KMS-11 (cell line): ENCODE results near the gene NRP1.

Experiments
- H2AFZ ChIP-seq: fragments of 200-600 bp; sonication (generic); 2 replicates; pipeline ENCODE4 v1.6.1; 2016; ENCODE audit warnings: antibody characterized with exemption, mixed run types, low read depth
- H3K27ac ChIP-seq: fragments of 200-600 bp; sonication (generic); 2 replicates; pipeline ENCODE4 v1.6.1; 2016; ENCODE audit warnings: mild to moderate bottlenecking, mixed run types
- H3K27me3 ChIP-seq: fragments of 200-600 bp; sonication (generic); 2 replicates; pipeline ENCODE4 v1.6.1; 2017; ENCODE audit warnings: mild to moderate bottlenecking, low read depth, mixed run types, moderate library complexity; ENCODE audit not compliant: insufficient read depth
- H3K36me3 ChIP-seq: fragments of 200-600 bp; sonication (generic); 2 replicates; pipeline ENCODE4 v1.6.1; 2017; ENCODE audit warnings: mild to moderate bottlenecking, mixed run types; ENCODE audit not compliant: insufficient read depth
- H3K4me1 ChIP-seq: fragments of 200-600 bp; sonication (generic); 2 replicates; pipeline ENCODE4 v1.6.1; 2016; ENCODE audit warnings: mild to moderate bottlenecking, low read depth, mixed run types; ENCODE audit not compliant: poor library complexity, severe bottlenecking
- H3K4me2 ChIP-seq: fragments of 200-600 bp; sonication (generic); 2 replicates; pipeline ENCODE4 v1.7.0; 2016; ENCODE audit warnings: mild to moderate bottlenecking, mixed run types
- H3K4me3 ChIP-seq: fragments of 200-600 bp; sonication (generic); IDR thresholded peaks from 2 replicates; pipeline ENCODE4 v1.6.1; 2017; ENCODE audit warnings: low read depth, low read length, mixed read lengths; ENCODE audit not compliant: insufficient read depth
- H3K79me2 ChIP-seq: fragments of 200-600 bp; sonication (generic); 2 replicates; pipeline ENCODE4 v1.6.1; 2016; ENCODE audit warnings: low read depth, mixed run types; ENCODE audit not compliant: insufficient read depth
- H3K9ac ChIP-seq: fragments of 200-600 bp; sonication (generic); 2 replicates; pipeline ENCODE4 v1.6.1; 2016; ENCODE audit warnings: mild to moderate bottlenecking, mixed run types
- H4K20me1 ChIP-seq: fragments of 200-600 bp; sonication (generic); 2 replicates; pipeline ENCODE4 v1.6.1; 2016; ENCODE audit warnings: mild to moderate bottlenecking, mixed run types; ENCODE audit not compliant: insufficient read depth
- CTCF ChIP-seq: fragments of 200-600 bp; sonication (generic); conservative IDR thresholded peaks from 2 replicates; pipeline ENCODE4 v1.6.1; 2017; ENCODE audit warnings: low read depth, mild to moderate bottlenecking, antibody characterized with exemption, low read length, moderate library complexity, mixed read lengths

Gene NRP1

GRCh38 chr10:33332183-33333065 lies 2.0 kb downstream of the NRP1 start:
- H2AFZ ChIP-seq, result no peak overlapping the region
- no peak overlapping the region for H3K27ac ChIP-seq
- H3K4me3 ChIP-seq, result no peak overlapping the region
- no peaks in the 10 kb centered on the region for H3K79me2 ChIP-seq
- no peaks in the 10 kb centered on the region for H3K36me3 ChIP-seq
- no peak for TF ChIP-seq CTCF
- no peaks in the 10 kb centered on the region for H4K20me1 ChIP-seq
- H3K4me1 ChIP-seq, result no peaks in the 10 kb centered on the region
- H3K27me3 ChIP-seq, result no peaks in the 10 kb centered on the region
- H3K9ac ChIP-seq, result no peak overlapping the region
- H3K4me2 ChIP-seq, result no peak overlapping the region

- no peaks in the 10 kb centered on the region for H4K20me1 ChIP-seq
- no peak overlapping the region for H3K9ac ChIP-seq
- H2AFZ ChIP-seq, result no peak overlapping the region
- H3K4me2 ChIP-seq, result no peak overlapping the region
- TF ChIP-seq CTCF, result no peak
- no peaks in the 10 kb centered on the region for H3K27me3 ChIP-seq
- H3K27ac ChIP-seq, result no peak overlapping the region
- no peak overlapping the region for H3K4me3 ChIP-seq
- H3K36me3 ChIP-seq, result no peaks in the 10 kb centered on the region
- H3K4me1 ChIP-seq, result no peaks in the 10 kb centered on the region
- no peaks in the 10 kb centered on the region for H3K79me2 ChIP-seq
Observed at GRCh38 chr10:33331379-33331694, 3.1 kb downstream of the NRP1 start.

GRCh38 chr10:33330543-33331378 lies 3.7 kb downstream of the NRP1 start:
- Histone ChIP-seq H3K36me3 (no peaks in the 10 kb centered on the region), H2AFZ (peak overlapping the region; percentile 11; the same call in 1 of the 2 replicates), H3K79me2 (no peaks in the 10 kb centered on the region), H3K4me2 (peak overlapping the region; percentile 8; the same call in 1 of the 2 replicates), H3K4me1 (no peaks in the 10 kb centered on the region), H3K9ac (no peak overlapping the region), H4K20me1 (no peaks in the 10 kb centered on the region), H3K27ac (no peak overlapping the region), H3K27me3 (no peaks in the 10 kb centered on the region), H3K4me3 (no peak overlapping the region)
- peak; percentile 96 for TF ChIP-seq CTCF

- no peak overlapping the region for H3K9ac ChIP-seq
- no peaks in the 10 kb centered on the region for H3K4me1 ChIP-seq
- no peak overlapping the region for H3K27ac ChIP-seq
- no peak overlapping the region for H2AFZ ChIP-seq
- no peak for TF ChIP-seq CTCF
- no peaks in the 10 kb centered on the region for H3K27me3 ChIP-seq
- no peak overlapping the region for H3K4me2 ChIP-seq
- H3K36me3 ChIP-seq, result no peaks in the 10 kb centered on the region
- no peaks in the 10 kb centered on the region for H3K79me2 ChIP-seq
- no peak overlapping the region for H3K4me3 ChIP-seq
- H4K20me1 ChIP-seq, result no peaks in the 10 kb centered on the region
Observed at GRCh38 chr10:33329178-33329577, 5.3 kb downstream of the NRP1 start.
